T-cell (primary cell): Measurements from ENCODE around the gene TRMT44. TPM values are rescaled to one million over a fixed set of nuclear protein-coding genes. Genes with fewer than 3 reads are reported as not detected.

ENCODE experiments used
- ATAC-seq, 4 experiments: fragments of 200-7000 bp in 3 of 4; fragments of 150-1000 bp in 1 of 4; cut with Tn5 transposase; replicated peaks in 1 of 4; 1 replicate in 3 of 4; 2 replicates in 1 of 4; pipeline ENCODE4 v1.10.0; 2021; ENCODE audit warnings: moderate library complexity in 3 of 4, mild to moderate bottlenecking in 2 of 4, moderate number of reproducible peaks in 1 of 4
- CTCF ChIA-PET, 2 donors: fragments of 300-600 bp; sonication (Branson Sonifier 250); formaldehyde crosslinking; loops; one replicate each; lab custom pipeline; 2022; ENCODE audit warnings: antibody characterized with exemption in 2 of 2; lab: Charles Lee
- POLR2A ChIA-PET, 2 donors: fragments of 300-600 bp; sonication (Branson Sonifier 250); formaldehyde crosslinking; loops; one replicate each; lab custom pipeline; 2022; ENCODE audit warnings: antibody characterized with exemption in 2 of 2; lab: Charles Lee
- DNase-seq, 35 experiments: peaks; one replicate each; pipeline versions ENCODE4 v3.0.0 to v3.0.0-alpha.2; 2013 to 2023
- H3K27ac ChIP-seq: one replicate; pipeline ENCODE4 v1.5.1; 2013; ENCODE audit warnings: low read length
- H3K27me3 ChIP-seq, 2 experiments: replicated peaks in 1 of 2; 1 replicate in 1 of 2; 2 replicates in 1 of 2; pipeline versions ENCODE4 v1.6.1 to v1.7.0; 2013; ENCODE audit warnings: low read length in 1 of 2, mixed read lengths in 1 of 2; ENCODE audit not compliant: control insufficient read depth in 2 of 2, insufficient read depth in 2 of 2; ENCODE audit errors: extremely low read depth in 1 of 2
- H3K36me3 ChIP-seq, 2 donors: 1 replicate in 1 of 2; 2 replicates in 1 of 2; pipeline versions ENCODE4 v1.6.1 to v1.7.0; 2013; ENCODE audit warnings: low read length in 1 of 2; ENCODE audit not compliant: control insufficient read depth in 2 of 2, insufficient read depth in 1 of 2; ENCODE audit errors: extremely low read depth in 1 of 2
- H3K4me1 ChIP-seq, 2 experiments: 1 replicate in 1 of 2; 2 replicates in 1 of 2; pipeline versions ENCODE4 v1.6.1 to v1.7.0; 2013; ENCODE audit warnings: low read length in 2 of 2, mixed read lengths in 1 of 2; ENCODE audit not compliant: insufficient read depth in 2 of 2, control insufficient read depth in 1 of 2; ENCODE audit errors: extremely low read depth in 1 of 2
- H3K4me3 ChIP-seq, 2 donors: 1 replicate in 1 of 2; 2 replicates in 1 of 2; pipeline versions ENCODE4 v1.5.1 to v1.7.0; 2013; ENCODE audit warnings: mild to moderate bottlenecking in 2 of 2, low read length in 1 of 2, moderate library complexity in 1 of 2; ENCODE audit not compliant: control insufficient read depth in 1 of 2; ENCODE audit errors: extremely low read depth in 1 of 2
- H3K9me3 ChIP-seq: 2 replicates; pipeline ENCODE4 v1.7.0; 2013
- H3K27ac Mint-ChIP-seq, 2 donors: one replicate each; pipeline ENCODE4 v1.8.0; 2020 to 2021; ENCODE audit warnings: mild to moderate bottlenecking in 2 of 2, mixed read lengths in 2 of 2
- H3K27me3 Mint-ChIP-seq, 2 donors: one replicate each; pipeline ENCODE4 v1.8.0; 2021 to 2022; ENCODE audit warnings: mixed read lengths in 2 of 2
- H3K36me3 Mint-ChIP-seq: one replicate; pipeline ENCODE4 v1.8.0; 2021; ENCODE audit warnings: mixed read lengths
- H3K4me1 Mint-ChIP-seq, 3 donors: one replicate each; pipeline ENCODE4 v1.8.0; 2020 to 2022; ENCODE audit warnings: mixed read lengths in 3 of 3, mild to moderate bottlenecking in 1 of 3
- H3K4me3 Mint-ChIP-seq, 3 donors: one replicate each; pipeline ENCODE4 v1.8.0; 2020 to 2022; ENCODE audit warnings: mild to moderate bottlenecking in 3 of 3, mixed read lengths in 3 of 3, moderate library complexity in 3 of 3
- H3K9me3 Mint-ChIP-seq, 3 donors: one replicate each; pipeline ENCODE4 v1.8.0; 2020 to 2022; ENCODE audit warnings: mixed read lengths in 3 of 3
- WGBS: methylation state at CpG from one replicate; pipeline ENCODE4 v1.1.5; 2013; ENCODE audit warnings: missing lambda C conversion rate; ENCODE audit not compliant: insufficient coverage; 5-methylcytosine and 5-hydroxymethylcytosine counted together
- total RNA-seq, 35 experiments: library from RNA in 6 of 35; stranded (reverse) in 6 of 35; fragments of 120-200 nt in 1 of 35; gene quantifications; one replicate each; pipeline versions ENCODE4 v1.2.1 to v1.2.4 and lab custom pipeline; 2013 to 2026

Gene TRMT44
- total RNA-seq, 5 donors from 2014 or later (not counting 1 experiment from before 2014, with no cell fraction given), result 25.6 to 40.9 (median 35.3) TPM

DNA sequence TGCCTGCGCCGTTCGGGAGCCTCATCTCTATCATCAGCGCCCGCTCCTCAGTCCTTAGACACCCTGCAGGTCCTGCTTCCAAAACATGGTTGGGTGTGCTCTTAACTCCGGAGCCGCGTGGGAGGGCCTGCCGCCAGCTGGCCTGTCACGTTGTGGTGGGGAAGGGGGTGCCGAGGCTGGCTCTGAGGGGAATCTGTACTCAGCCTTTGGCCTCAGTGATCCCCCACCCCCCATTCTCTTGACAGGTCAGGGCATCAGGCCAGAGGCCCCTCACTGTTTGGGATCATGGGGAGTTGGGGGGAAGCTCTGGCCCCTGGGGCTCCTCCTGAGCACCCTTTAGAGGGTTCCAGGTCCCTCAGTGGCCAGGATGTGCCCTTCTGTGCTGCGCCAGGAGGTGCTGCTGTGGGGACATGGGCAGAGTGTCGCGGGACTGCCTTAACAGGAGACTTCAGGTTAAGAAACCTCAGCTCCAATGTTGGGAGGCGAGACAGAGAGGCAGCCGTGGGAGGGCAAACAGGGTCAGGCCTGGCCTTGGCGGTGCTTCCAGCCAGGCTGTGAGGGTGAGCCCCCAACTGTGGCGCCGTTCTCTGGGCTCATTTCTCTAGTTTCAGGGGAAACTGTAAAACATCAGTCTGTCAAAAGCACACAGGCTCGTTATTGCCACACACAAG is 33.5 kb downstream of the TRMT44 start:
- no peaks in the 10 kb centered on the region for H3K9me3 Mint-ChIP-seq

GRCh38 chr4:8474856-8475255 is 34.3 kb downstream of the TRMT44 start:
- no peak overlapping the region for H3K4me3 ChIP-seq
- H3K36me3 ChIP-seq, result peaks cover 9% of the 10 kb centered on the region in 2 donors
- Mint-ChIP-seq H3K4me3 (no peak overlapping the region), H3K4me1 (no peaks in the 10 kb centered on the region), H3K27me3 (no peaks in the 10 kb centered on the region), H3K27ac (no peak overlapping the region), H3K9me3 (no peaks in the 10 kb centered on the region), H3K36me3 (peaks cover 27% of the 10 kb centered on the region)
- no peak overlapping the region for H3K27ac ChIP-seq
- POLR2A ChIA-PET, result no interaction called here
- H3K27me3 ChIP-seq, result no peaks in the 10 kb centered on the region
- no peaks in the 10 kb centered on the region for H3K9me3 ChIP-seq
- DNase-seq (no peak), ATAC-seq (no peak)
- 95% methylated on average over 11 of the region's 13 CpGs for WGBS
- no peaks in the 10 kb centered on the region for H3K4me1 ChIP-seq
- CTCF ChIA-PET, result no interaction called here

More for the DNA sequence above, 33.5 kb downstream of the TRMT44 start:
- Histone ChIP-seq H3K4me3 (no peak overlapping the region), H3K36me3 (peaks cover 9 to 12% of the 10 kb centered on the region in 2 donors), H3K4me1 (no peaks in the 10 kb centered on the region), H3K27me3 (no peaks in the 10 kb centered on the region), H3K9me3 (no peaks in the 10 kb centered on the region), H3K27ac (no peak overlapping the region)
- ChIA-PET POLR2A (no interaction called here), CTCF (no interaction called here)
- Mint-ChIP-seq H3K27ac (no peak overlapping the region), H3K36me3 (peaks cover 28% of the 10 kb centered on the region), H3K4me3 (no peak overlapping the region), H3K27me3 (no peaks in the 10 kb centered on the region), H3K4me1 (no peaks in the 10 kb centered on the region)
- WGBS, result 97% methylated on average over 14 of the region's 20 CpGs
- no peak for ATAC-seq
- DNase-seq, result no peak

- no peaks in the 10 kb centered on the region for H3K27me3 ChIP-seq
- Mint-ChIP-seq H3K4me1 (no peaks in the 10 kb centered on the region), H3K4me3 (peak overlapping the region in 1 of 3 donors; percentile 34), H3K36me3 (peaks cover 25% of the 10 kb centered on the region), H3K27ac (no peak overlapping the region), H3K27me3 (no peaks in the 10 kb centered on the region), H3K9me3 (no peaks in the 10 kb centered on the region)
- no peaks in the 10 kb centered on the region for H3K4me1 ChIP-seq
- no peak overlapping the region for H3K27ac ChIP-seq
- ATAC-seq (no peak), DNase-seq (no peak)
- H3K9me3 ChIP-seq, result no peaks in the 10 kb centered on the region
- 96% methylated on average over 19 of the region's 29 CpGs for whole genome bisulfite sequencing
- CTCF ChIA-PET, result no interaction called here
- peaks cover 9% of the 10 kb centered on the region in 2 donors for H3K36me3 ChIP-seq
- POLR2A ChIA-PET, result no interaction called here
- no peak overlapping the region for H3K4me3 ChIP-seq
Measured at GRCh38 chr4:8475751-8476575, 35.4 kb downstream of the TRMT44 start.

DNA sequence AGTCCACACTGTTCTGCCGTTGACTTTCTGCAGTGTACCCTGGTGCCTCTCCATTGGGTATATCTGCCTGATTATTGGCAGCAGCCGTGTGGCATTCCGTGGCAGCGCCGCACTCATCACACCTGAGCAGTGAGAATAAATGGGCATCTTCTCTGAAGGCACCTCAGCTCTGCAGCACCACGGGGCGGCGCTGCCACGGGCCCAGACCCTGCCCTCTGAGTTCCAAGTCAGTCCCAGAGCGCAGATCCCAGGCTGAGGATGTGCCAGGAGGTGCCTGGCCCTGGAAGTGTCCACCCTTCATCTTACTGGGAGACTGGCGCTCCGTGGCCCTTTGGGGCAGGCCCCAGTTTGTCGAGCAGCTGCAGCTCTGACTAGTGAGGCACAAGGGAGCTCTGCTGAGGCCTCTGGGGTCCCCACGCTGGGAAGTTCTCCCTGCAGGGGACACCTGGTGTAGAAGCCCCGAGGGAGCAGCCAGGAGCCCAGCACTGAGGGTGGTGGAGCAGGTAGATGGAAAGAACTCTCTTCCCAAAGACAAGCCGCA is 36.6 kb downstream of the TRMT44 start:
- H3K4me3 Mint-ChIP-seq, result no peak overlapping the region
- H3K27me3 Mint-ChIP-seq, result no peaks in the 10 kb centered on the region
- no peaks in the 10 kb centered on the region for H3K27me3 ChIP-seq
- H3K4me1 ChIP-seq, result no peaks in the 10 kb centered on the region
- no peak overlapping the region for H3K27ac Mint-ChIP-seq
- H3K4me1 Mint-ChIP-seq, result no peaks in the 10 kb centered on the region
- H3K9me3 ChIP-seq, result no peaks in the 10 kb centered on the region
- WGBS, result 95% methylated on average over 15 of the region's 16 CpGs
- H3K4me3 ChIP-seq, result no peak overlapping the region
- DNase-seq (no peak), ATAC-seq (no peak)
- peaks cover 19% of the 10 kb centered on the region for H3K36me3 Mint-ChIP-seq
- H3K36me3 ChIP-seq, result peaks cover 5 to 6% of the 10 kb centered on the region in 2 donors
- ChIA-PET CTCF (no interaction called here), POLR2A (no interaction called here)
- no peaks in the 10 kb centered on the region for H3K9me3 Mint-ChIP-seq
- H3K27ac ChIP-seq, result no peak overlapping the region

DNA sequence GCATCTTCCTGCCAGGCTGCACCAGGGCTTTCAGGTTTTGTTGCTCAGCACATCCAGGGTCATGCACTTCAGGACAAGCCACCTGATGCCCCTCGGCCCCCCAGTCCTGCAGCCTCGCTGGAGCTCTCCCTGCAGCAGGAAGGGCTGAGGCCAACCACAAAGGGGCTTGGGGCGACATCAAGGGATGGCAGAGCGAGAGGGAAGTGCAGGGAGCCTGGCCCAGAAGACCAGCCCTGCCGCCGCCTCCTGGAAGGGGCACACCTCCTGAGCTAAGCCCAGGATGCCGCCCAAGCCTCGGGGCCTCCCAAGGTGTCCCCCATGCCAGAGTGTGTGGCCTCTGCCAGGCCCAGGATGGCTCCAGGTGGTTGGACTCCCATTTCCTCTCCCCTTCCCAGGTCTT is 37.1 kb downstream of the TRMT44 start:
- no peaks in the 10 kb centered on the region for H3K4me1 ChIP-seq
- no peaks in the 10 kb centered on the region for H3K9me3 Mint-ChIP-seq
- 90% methylated on average over 6 of the region's 8 CpGs for WGBS
- H3K4me3 ChIP-seq, result no peak overlapping the region
- ATAC-seq, result no peak
- CTCF ChIA-PET, result no interaction called here
- H3K27me3 ChIP-seq, result no peaks in the 10 kb centered on the region
- H3K27ac ChIP-seq, result no peak overlapping the region
- POLR2A ChIA-PET, result no interaction called here
- no peak for DNase-seq
- peaks cover 19% of the 10 kb centered on the region for H3K36me3 Mint-ChIP-seq
- H3K27ac Mint-ChIP-seq, result no peak overlapping the region
- H3K4me3 Mint-ChIP-seq, result no peak overlapping the region
- H3K36me3 ChIP-seq, result peaks cover 5 to 6% of the 10 kb centered on the region in 2 donors
- H3K4me1 Mint-ChIP-seq, result no peaks in the 10 kb centered on the region
- H3K9me3 ChIP-seq, result no peaks in the 10 kb centered on the region
- H3K27me3 Mint-ChIP-seq, result no peaks in the 10 kb centered on the region

- Histone ChIP-seq H3K4me3 (no peak overlapping the region), H3K4me1 (no peaks in the 10 kb centered on the region), H3K27me3 (no peaks in the 10 kb centered on the region), H3K9me3 (no peaks in the 10 kb centered on the region), H3K36me3 (peaks cover 5 to 6% of the 10 kb centered on the region in 2 donors), H3K27ac (no peak overlapping the region)
- no peaks in the 10 kb centered on the region for H3K27me3 Mint-ChIP-seq
- H3K9me3 Mint-ChIP-seq, result no peaks in the 10 kb centered on the region
- H3K27ac Mint-ChIP-seq, result no peak overlapping the region
- ATAC-seq (no peak), DNase-seq (no peak)
- ChIA-PET POLR2A (no interaction called here), CTCF (no interaction called here)
- 100% methylated on average over 7 of the region's 9 CpGs for WGBS
- no peaks in the 10 kb centered on the region for H3K4me1 Mint-ChIP-seq
- H3K36me3 Mint-ChIP-seq, result peaks cover 19% of the 10 kb centered on the region
- H3K4me3 Mint-ChIP-seq, result no peak overlapping the region
Measured at GRCh38 chr4:8478371-8478770, 37.8 kb downstream of the TRMT44 start.
